ENCODE measurements around the gene PIGS. TPM values are rescaled to one million over a fixed set of nuclear protein-coding genes. Genes with fewer than 3 reads are reported as not detected.

Gene PIGS
- total RNA-seq, 1 donor from 2014 or later, result 66.6 TPM

DNA sequence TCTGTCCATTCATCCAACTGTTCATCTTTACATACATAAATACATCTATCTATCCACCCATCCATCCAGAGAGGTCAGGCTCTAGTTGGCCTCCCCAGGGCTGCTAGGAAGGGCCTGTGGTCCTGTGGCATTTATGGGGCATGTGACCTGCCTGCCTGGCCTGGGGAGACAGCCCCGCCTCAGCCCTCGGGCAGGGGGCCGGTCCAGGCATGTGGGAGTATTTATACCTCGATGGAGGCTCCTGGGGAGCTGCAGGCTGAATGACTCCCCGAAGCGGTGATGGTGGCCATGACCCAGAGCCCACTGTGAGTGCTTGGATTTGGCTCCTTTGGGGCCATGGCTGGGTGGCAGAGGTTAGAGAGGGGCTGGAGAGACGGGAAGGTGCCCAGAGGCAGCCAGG lies 57.8 kb downstream of the PIGS start:
- intact Hi-C loops (cut with micrococcal nuclease), result no loop called here

DNA sequence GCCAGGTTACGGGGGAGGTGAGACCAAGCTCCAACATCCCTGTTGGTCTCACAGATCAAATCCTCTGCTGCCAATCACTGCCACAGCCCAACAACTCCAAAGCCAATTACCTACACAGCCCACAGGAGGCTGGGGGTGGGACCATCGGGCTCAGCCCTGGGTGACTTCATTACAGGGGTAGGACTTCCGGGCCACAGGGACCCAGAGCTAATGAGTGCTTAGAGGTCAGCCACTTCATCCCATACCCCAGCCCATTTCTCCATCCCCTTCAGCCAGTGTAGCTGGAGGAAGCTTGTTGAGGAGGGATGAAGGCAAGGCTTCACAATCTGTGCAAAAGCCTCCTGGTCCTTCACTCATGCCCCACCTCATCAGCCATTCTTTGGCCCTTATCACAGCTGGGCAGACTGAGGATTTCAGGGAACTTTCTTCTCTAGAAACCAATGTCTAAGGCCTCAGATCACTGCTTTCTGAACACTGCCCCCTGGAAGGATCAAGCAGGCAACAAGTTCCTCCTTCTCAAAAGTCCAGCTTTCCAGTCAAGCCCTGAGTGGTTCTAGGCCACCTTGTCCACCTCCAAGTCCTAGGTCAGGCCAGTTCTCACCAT lies 59.4 kb downstream of the PIGS start:
- intact Hi-C loops (cut with micrococcal nuclease), result no loop called here

GRCh38 chr17:28509789-28510188 lies 61.5 kb downstream of the PIGS start:
- intact Hi-C loops (cut with micrococcal nuclease), result no loop called here

- intact Hi-C loops (cut with micrococcal nuclease), result no loop called here
These were observed 63.1 kb downstream of the PIGS start for GRCh38 chr17:28508211-28508724.

DNA sequence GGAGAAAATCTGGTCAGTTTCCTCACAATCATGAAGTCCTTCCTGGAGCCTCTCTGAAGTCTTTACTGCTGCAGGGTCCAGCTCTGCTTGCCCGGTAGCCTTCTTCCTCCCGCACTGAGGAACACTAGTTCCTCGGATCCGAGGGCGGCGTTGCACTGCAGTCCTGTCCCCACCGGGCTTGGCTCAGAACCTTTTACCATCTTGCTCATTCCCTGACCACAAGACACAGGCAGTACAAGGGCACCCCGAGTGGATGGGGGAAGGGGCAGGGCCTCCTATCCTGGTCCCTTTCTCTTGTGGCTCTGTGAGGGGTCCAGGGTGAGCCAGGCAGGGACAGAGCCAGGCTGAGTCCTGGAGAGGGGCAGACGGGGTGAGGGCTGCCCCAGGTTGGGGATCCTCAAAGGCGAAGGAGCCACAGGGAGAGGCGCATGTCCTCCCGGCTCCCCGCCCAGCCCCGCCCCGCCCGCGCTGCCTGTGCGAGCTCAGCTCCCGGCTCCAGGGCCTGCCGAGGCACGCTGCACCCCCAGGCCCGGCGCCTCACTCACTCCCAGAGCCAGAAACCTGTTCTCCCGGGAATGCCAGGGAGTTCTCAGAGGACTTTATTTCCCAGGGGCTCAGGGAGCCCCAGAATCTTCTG lies 63.6 kb downstream of the PIGS start:
- intact Hi-C loops (cut with micrococcal nuclease), result no loop called here

DNA sequence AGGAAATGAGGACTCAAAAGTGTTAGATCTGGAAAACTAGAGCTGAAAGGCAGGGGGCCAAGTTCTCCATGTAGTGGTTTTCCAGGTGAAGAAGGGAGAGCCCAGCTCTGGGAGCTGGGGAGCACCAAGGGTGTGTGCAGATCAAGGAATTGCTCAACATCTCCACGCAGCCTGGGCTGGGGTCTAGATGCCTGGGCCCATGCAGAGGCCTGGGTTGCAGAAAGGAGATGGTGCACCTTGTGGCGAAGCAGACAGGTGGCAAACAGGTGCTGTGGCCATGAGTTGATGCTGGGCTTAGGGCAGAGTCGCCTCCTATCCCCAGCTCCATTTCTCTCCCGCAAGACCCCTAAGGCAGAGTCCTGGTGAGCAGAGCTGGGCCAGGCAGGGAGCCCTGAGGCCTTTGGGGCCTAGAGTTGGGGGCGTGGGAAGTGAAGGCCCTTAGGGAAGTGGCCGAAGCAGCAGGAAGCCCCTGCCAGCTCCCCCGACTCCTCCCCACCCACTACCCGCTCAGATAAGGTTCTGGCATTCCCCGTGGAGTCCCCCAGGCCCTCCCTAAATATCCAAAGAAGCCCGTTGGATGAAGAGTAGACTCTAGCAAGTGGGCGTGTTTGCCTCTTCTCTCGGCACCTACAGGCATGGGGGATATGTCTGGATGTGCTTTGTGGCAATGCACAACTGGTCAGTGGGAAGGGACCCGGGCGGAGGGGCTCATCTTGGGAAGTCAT lies 64.4 kb downstream of the PIGS start:
- intact Hi-C loops (cut with micrococcal nuclease), result no loop called here

GRCh38 chr17:28505986-28506665 lies 65.2 kb downstream of the PIGS start, which contains the start of gene FOXN1:
FOXN1 (plus strand) TSS chr17:28506348; CDS start chr17:28523970, 17,622 bp downstream.
- intact Hi-C loops (cut with micrococcal nuclease), result no loop called here

- intact Hi-C loops (cut with micrococcal nuclease), result no loop called here
These were observed 67.9 kb downstream of the PIGS start for GRCh38 chr17:28503420-28503819.

Other genes starting within 250 kb of the PIGS start
- gene IFT20, start 236.1 kb downstream of the PIGS start, total RNA-seq, result 16.3 and 18.8 TPM in 2 replicates
- 18.7 and 20.3 TPM in 2 replicates for gene TNFAIP1, start 235.8 kb downstream of the PIGS start, total RNA-seq
- 68.0 and 70.2 TPM in 2 replicates for gene POLDIP2, start 214.0 kb downstream of the PIGS start, total RNA-seq
- gene SEBOX, start 206.3 kb downstream of the PIGS start, total RNA-seq, result not detected in 2 replicates
- 0.23 and 0.45 TPM in 2 replicates for gene VTN, start 201.2 kb downstream of the PIGS start, total RNA-seq
- 21.0 and 22.8 TPM in 2 replicates for gene SARM1, start 199.8 kb downstream of the PIGS start, total RNA-seq
- 2.8 and 3.1 TPM in 2 replicates for gene SLC46A1, start 165.3 kb downstream of the PIGS start, total RNA-seq
- not detected in 2 replicates for gene SLC13A2, start 97.9 kb downstream of the PIGS start, total RNA-seq
- gene FOXN1, start 65.2 kb downstream of the PIGS start, total RNA-seq, result not detected in 2 replicates
- gene UNC119, start 18.9 kb downstream of the PIGS start, total RNA-seq, result 43.5 and 47.8 TPM in 2 replicates
- gene ALDOC, start 5.4 kb upstream of the PIGS start, total RNA-seq, result 94.6 and 103 TPM in 2 replicates
- 125 and 128 TPM in 2 replicates for gene SPAG5, start 27.5 kb upstream of the PIGS start, total RNA-seq
- 27.2 and 31.1 TPM in 2 replicates for gene RSKR, start 42.7 kb upstream of the PIGS start, total RNA-seq
- gene BLTP2, start 73.6 kb upstream of the PIGS start, total RNA-seq, result 161 and 163 TPM in 2 replicates
- 42.4 and 44.5 TPM in 2 replicates for gene SDF2, start 90.4 kb upstream of the PIGS start, total RNA-seq
- 83.8 and 84.3 TPM in 2 replicates for gene SUPT6H, start 90.7 kb upstream of the PIGS start, total RNA-seq
- 5.9 and 6.9 TPM in 2 replicates for gene PROCA1, start 140.4 kb upstream of the PIGS start, total RNA-seq
- 9.8 and 10.4 TPM in 2 replicates for gene RAB34, start 146.3 kb upstream of the PIGS start, total RNA-seq
- 1,892 and 1,893 TPM in 2 replicates for gene RPL23A, start 148.5 kb upstream of the PIGS start, total RNA-seq
- gene TLCD1, start 154.7 kb upstream of the PIGS start, total RNA-seq, result 1.7 and 3.2 TPM in 2 replicates
- 5.5 and 7.3 TPM in 2 replicates for gene NEK8, start 157.3 kb upstream of the PIGS start, total RNA-seq
- gene TRAF4, start 172.5 kb upstream of the PIGS start, total RNA-seq, result 49.1 and 50.6 TPM in 2 replicates

Data from T-helper 2 cell treated with Interferon-gamma antibody and Interleukin-4, amounts not matched to agents 100 ng/mL and 5 ng/mL, for 36 hours (primary cell).